Measurements from ENCODE around the gene SCAPER.

SCAPER gene

GRCh38 chr15:76905013-76905839 is at the start of gene SCAPER:
Gene SCAPER (minus strand): TSS chr15:76905340. CDS start chr15:76883817, 21,523 bp downstream.
- peak within 1 kb of the TSS; percentile 78 for H3K9ac ChIP-seq (ENCODE audit: low read length)
- H3K4me1 ChIP-seq (ENCODE audit: control insufficient read depth, insufficient read depth, low read length): peaks cover 25% of the 10 kb centered on the region
- no peaks in the 10 kb centered on the region for H3K27me3 ChIP-seq (ENCODE audit: control insufficient read depth, insufficient read depth, low read length)
- H3K36me3 ChIP-seq (ENCODE audit: control insufficient read depth, insufficient read depth, low read length): no peaks in the 10 kb centered on the region
- H3K4me3 ChIP-seq (ENCODE audit: low read length): peak within 1 kb of the TSS; percentile 14
- no peaks in the 10 kb centered on the region for H3K9me3 ChIP-seq (ENCODE audit: control insufficient read depth, low read length)

- Histone ChIP-seq H3K4me1 (ENCODE audit: control insufficient read depth, insufficient read depth, low read length) (no peaks in the 10 kb centered on the region), H3K4me3 (ENCODE audit: low read length) (no peak overlapping the region), H3K9ac (ENCODE audit: low read length) (no peak overlapping the region), H3K9me3 (ENCODE audit: control insufficient read depth, low read length) (no peaks in the 10 kb centered on the region), H3K36me3 (ENCODE audit: control insufficient read depth, insufficient read depth, low read length) (no peaks in the 10 kb centered on the region), H3K27me3 (ENCODE audit: control insufficient read depth, insufficient read depth, low read length) (no peaks in the 10 kb centered on the region)
Measured at GRCh38 chr15:76954744-76955143, 49.6 kb upstream of the SCAPER start.

GRCh38 chr15:76953913-76954312 is 48.8 kb upstream of the SCAPER start:
- Histone ChIP-seq H3K9me3 (ENCODE audit: control insufficient read depth, low read length) (no peaks in the 10 kb centered on the region), H3K27me3 (ENCODE audit: control insufficient read depth, insufficient read depth, low read length) (no peaks in the 10 kb centered on the region), H3K36me3 (ENCODE audit: control insufficient read depth, insufficient read depth, low read length) (no peaks in the 10 kb centered on the region), H3K4me3 (ENCODE audit: low read length) (no peak overlapping the region), H3K4me1 (ENCODE audit: control insufficient read depth, insufficient read depth, low read length) (no peaks in the 10 kb centered on the region), H3K9ac (ENCODE audit: low read length) (no peak overlapping the region)

GRCh38 chr15:76951220-76951619 is 46.1 kb upstream of the SCAPER start:
- Histone ChIP-seq H3K36me3 (ENCODE audit: control insufficient read depth, insufficient read depth, low read length) (no peaks in the 10 kb centered on the region), H3K27me3 (ENCODE audit: control insufficient read depth, insufficient read depth, low read length) (no peaks in the 10 kb centered on the region), H3K9ac (ENCODE audit: low read length) (no peak overlapping the region), H3K4me1 (ENCODE audit: control insufficient read depth, insufficient read depth, low read length) (no peaks in the 10 kb centered on the region), H3K4me3 (ENCODE audit: low read length) (no peak overlapping the region), H3K9me3 (ENCODE audit: control insufficient read depth, low read length) (no peaks in the 10 kb centered on the region)

- no peaks in the 10 kb centered on the region for H3K4me1 ChIP-seq (ENCODE audit: control insufficient read depth, insufficient read depth, low read length)
- H3K9ac ChIP-seq (ENCODE audit: low read length): no peak overlapping the region
- no peaks in the 10 kb centered on the region for H3K9me3 ChIP-seq (ENCODE audit: control insufficient read depth, low read length)
- H3K4me3 ChIP-seq (ENCODE audit: low read length): no peak overlapping the region
- H3K27me3 ChIP-seq (ENCODE audit: control insufficient read depth, insufficient read depth, low read length): no peaks in the 10 kb centered on the region
- no peaks in the 10 kb centered on the region for H3K36me3 ChIP-seq (ENCODE audit: control insufficient read depth, insufficient read depth, low read length)
Measured at GRCh38 chr15:76947454-76947853, 42.3 kb upstream of the SCAPER start.

GRCh38 chr15:76945494-76946093 is 40.5 kb upstream of the SCAPER start:
- Histone ChIP-seq H3K36me3 (ENCODE audit: control insufficient read depth, insufficient read depth, low read length) (no peaks in the 10 kb centered on the region), H3K9me3 (ENCODE audit: control insufficient read depth, low read length) (no peaks in the 10 kb centered on the region), H3K27me3 (ENCODE audit: control insufficient read depth, insufficient read depth, low read length) (no peaks in the 10 kb centered on the region)

GRCh38 chr15:76942331-76942730 is 37.2 kb upstream of the SCAPER start:
- Histone ChIP-seq H3K4me1 (ENCODE audit: control insufficient read depth, insufficient read depth, low read length) (no peaks in the 10 kb centered on the region), H3K9me3 (ENCODE audit: control insufficient read depth, low read length) (no peaks in the 10 kb centered on the region), H3K4me3 (ENCODE audit: low read length) (no peak overlapping the region), H3K36me3 (ENCODE audit: control insufficient read depth, insufficient read depth, low read length) (no peaks in the 10 kb centered on the region), H3K27me3 (ENCODE audit: control insufficient read depth, insufficient read depth, low read length) (no peaks in the 10 kb centered on the region), H3K9ac (ENCODE audit: low read length) (no peak overlapping the region)

More at GRCh38 chr15:76945494-76946093, 40.5 kb upstream of the SCAPER start:
- H3K4me3 ChIP-seq (ENCODE audit: low read length): no peak overlapping the region
- no peaks in the 10 kb centered on the region for H3K4me1 ChIP-seq (ENCODE audit: control insufficient read depth, insufficient read depth, low read length)
- no peak overlapping the region for H3K9ac ChIP-seq (ENCODE audit: low read length)

GRCh38 chr15:76941636-76942035 is 36.5 kb upstream of the SCAPER start:
- H3K4me3 ChIP-seq (ENCODE audit: low read length): no peak overlapping the region
- no peaks in the 10 kb centered on the region for H3K36me3 ChIP-seq (ENCODE audit: control insufficient read depth, insufficient read depth, low read length)
- no peaks in the 10 kb centered on the region for H3K27me3 ChIP-seq (ENCODE audit: control insufficient read depth, insufficient read depth, low read length)
- no peaks in the 10 kb centered on the region for H3K9me3 ChIP-seq (ENCODE audit: control insufficient read depth, low read length)
- no peaks in the 10 kb centered on the region for H3K4me1 ChIP-seq (ENCODE audit: control insufficient read depth, insufficient read depth, low read length)
- no peak overlapping the region for H3K9ac ChIP-seq (ENCODE audit: low read length)

GRCh38 chr15:76939715-76940114 is 34.6 kb upstream of the SCAPER start:
- H3K36me3 ChIP-seq (ENCODE audit: control insufficient read depth, insufficient read depth, low read length): no peaks in the 10 kb centered on the region
- H3K4me3 ChIP-seq (ENCODE audit: low read length): no peak overlapping the region
- H3K27me3 ChIP-seq (ENCODE audit: control insufficient read depth, insufficient read depth, low read length): no peaks in the 10 kb centered on the region
- H3K9ac ChIP-seq (ENCODE audit: low read length): no peak overlapping the region
- H3K4me1 ChIP-seq (ENCODE audit: control insufficient read depth, insufficient read depth, low read length): no peaks in the 10 kb centered on the region
- H3K9me3 ChIP-seq (ENCODE audit: control insufficient read depth, low read length): no peaks in the 10 kb centered on the region

GRCh38 chr15:76938752-76939151 is 33.6 kb upstream of the SCAPER start:
- Histone ChIP-seq H3K4me3 (ENCODE audit: low read length) (no peak overlapping the region), H3K36me3 (ENCODE audit: control insufficient read depth, insufficient read depth, low read length) (no peaks in the 10 kb centered on the region), H3K4me1 (ENCODE audit: control insufficient read depth, insufficient read depth, low read length) (no peaks in the 10 kb centered on the region), H3K27me3 (ENCODE audit: control insufficient read depth, insufficient read depth, low read length) (no peaks in the 10 kb centered on the region), H3K9me3 (ENCODE audit: control insufficient read depth, low read length) (no peaks in the 10 kb centered on the region), H3K9ac (ENCODE audit: low read length) (no peak overlapping the region)

- Histone ChIP-seq H3K27me3 (ENCODE audit: control insufficient read depth, insufficient read depth, low read length) (no peaks in the 10 kb centered on the region), H3K9ac (ENCODE audit: low read length) (no peak overlapping the region), H3K36me3 (ENCODE audit: control insufficient read depth, insufficient read depth, low read length) (no peaks in the 10 kb centered on the region), H3K4me1 (ENCODE audit: control insufficient read depth, insufficient read depth, low read length) (peaks cover 6% of the 10 kb centered on the region), H3K9me3 (ENCODE audit: control insufficient read depth, low read length) (no peaks in the 10 kb centered on the region), H3K4me3 (ENCODE audit: low read length) (no peak overlapping the region)
Measured at GRCh38 chr15:76936671-76937070, 31.5 kb upstream of the SCAPER start.

- Histone ChIP-seq H3K9ac (ENCODE audit: low read length) (no peak overlapping the region), H3K9me3 (ENCODE audit: control insufficient read depth, low read length) (no peaks in the 10 kb centered on the region), H3K27me3 (ENCODE audit: control insufficient read depth, insufficient read depth, low read length) (no peaks in the 10 kb centered on the region), H3K4me1 (ENCODE audit: control insufficient read depth, insufficient read depth, low read length) (peaks cover 6% of the 10 kb centered on the region), H3K4me3 (ENCODE audit: low read length) (no peak overlapping the region), H3K36me3 (ENCODE audit: control insufficient read depth, insufficient read depth, low read length) (no peaks in the 10 kb centered on the region)
Measured at GRCh38 chr15:76935620-76936019, 30.5 kb upstream of the SCAPER start.

All from mucosa of stomach (tissue), 1 donor.